IMR-90 (cell line): ENCODE data around the gene HJURP. TPM values are rescaled to one million over a fixed set of nuclear protein-coding genes. Genes with fewer than 3 reads are reported as not detected.

Experiments used
- ATAC-seq: fragments of 200-7000 bp; cut with Tn5 transposase; 2 replicates; pipeline ENCODE4 v1.9.1; 2020; ENCODE audit warnings: low read depth, mild to moderate bottlenecking, moderate library complexity
- BruUV-seq: library from RNA; stranded (reverse); fragments of 400-500 nt; replicated peaks from 2 replicates; lab custom pipeline; 2021; lab: Mats Ljungman, UMichigan
- CTCF ChIA-PET: fragments of 300-600 bp; formaldehyde crosslinking; extraction: SDS; loops from one replicate; lab custom pipeline; 2021; ENCODE audit warnings: antibody characterized with exemption; lab: Yijun Ruan, JAX
- POLR2A ChIA-PET: fragments of 300-600 bp; sonication (Branson Sonifier 250); formaldehyde crosslinking; loops from one replicate; lab custom pipeline; 2022; ENCODE audit warnings: antibody characterized with exemption; ENCODE audit not compliant: unreplicated experiment; lab: Charles Lee
- DNase-seq: peaks from one replicate; pipeline ENCODE4 v3.0.0; 2013
- H2AFZ ChIP-seq: replicated peaks from 2 replicates; pipeline ENCODE3; 2013; ENCODE audit warnings: low read length, mild to moderate bottlenecking; ENCODE audit not compliant: poor library complexity
- H2AK5ac ChIP-seq: 2 replicates; pipeline ENCODE4 v1.6.1; 2013; ENCODE audit warnings: low read depth, low read length, inconsistent platforms
- H2AK9ac ChIP-seq: replicated peaks from 2 replicates; pipeline ENCODE3; 2013; ENCODE audit warnings: mild to moderate bottlenecking, low read depth, low read length, moderate library complexity; ENCODE audit not compliant: poor library complexity
- H2BK120ac ChIP-seq: 2 replicates; pipeline ENCODE4 v1.6.1; 2013; ENCODE audit warnings: low read depth, low read length, inconsistent platforms
- H2BK15ac ChIP-seq: 3 replicates; pipeline ENCODE4 v1.6.1; 2013; ENCODE audit warnings: low read depth, low read length, inconsistent platforms
- H2BK20ac ChIP-seq: 2 replicates; pipeline ENCODE4 v1.6.1; 2013; ENCODE audit warnings: low read depth, mild to moderate bottlenecking, inconsistent platforms, low read length, moderate library complexity
- H2BK5ac ChIP-seq: 2 replicates; pipeline ENCODE4 v1.6.1; 2013; ENCODE audit warnings: mild to moderate bottlenecking, low read depth, low read length, inconsistent platforms; ENCODE audit not compliant: poor library complexity, severe bottlenecking
- H3K14ac ChIP-seq: replicated peaks from 2 replicates; pipeline ENCODE4 v1.6.1; 2013; ENCODE audit warnings: low read depth, low read length, inconsistent platforms
- H3K18ac ChIP-seq: 2 replicates; pipeline ENCODE4 v1.6.1; 2013; ENCODE audit warnings: low read depth, low read length, control low read depth
- H3K23ac ChIP-seq: 2 replicates; pipeline ENCODE4 v1.6.1; 2013; ENCODE audit warnings: low read depth, low read length, inconsistent platforms
- H3K27ac ChIP-seq: 2 replicates; pipeline ENCODE4 v1.5.1; 2013; ENCODE audit warnings: mild to moderate bottlenecking, control low read depth, low read length; ENCODE audit not compliant: insufficient read depth
- H3K27me3 ChIP-seq: 2 replicates; pipeline ENCODE4 v1.6.1; 2013; ENCODE audit warnings: low read length; ENCODE audit not compliant: control insufficient read depth, insufficient read depth
- H3K36me3 ChIP-seq: 2 replicates; pipeline ENCODE4 v1.6.1; 2013; ENCODE audit warnings: low read length, mixed read lengths; ENCODE audit not compliant: control insufficient read depth, insufficient read depth
- H3K4ac ChIP-seq: 2 replicates; pipeline ENCODE4 v1.6.1; 2013; ENCODE audit warnings: low read depth, low read length, inconsistent platforms
- H3K4me1 ChIP-seq: 2 replicates; pipeline ENCODE4 v1.6.1; 2013; ENCODE audit warnings: low read length, mixed read lengths; ENCODE audit not compliant: control insufficient read depth, insufficient read depth
- H3K4me2 ChIP-seq: 2 replicates; pipeline ENCODE4 v1.6.1; 2013; ENCODE audit warnings: low read depth, mild to moderate bottlenecking, control low read depth, low read length, moderate library complexity
- H3K4me3 ChIP-seq: 2 replicates; pipeline ENCODE4 v1.5.1; 2013; ENCODE audit warnings: low read depth, mild to moderate bottlenecking, control low read depth, low read length, moderate library complexity; ENCODE audit not compliant: insufficient read depth
- H3K56ac ChIP-seq: 2 replicates; pipeline ENCODE4 v1.6.1; 2013; ENCODE audit warnings: low read length, inconsistent platforms; ENCODE audit not compliant: insufficient read depth; ENCODE audit errors: extremely low read depth
- H3K79me1 ChIP-seq, 2 experiments: 2 replicates each; pipeline ENCODE4 v1.6.1; 2013; ENCODE audit warnings: low read length in 2 of 2, inconsistent platforms in 1 of 2, low read depth in 1 of 2
- H3K9ac ChIP-seq: 2 replicates; pipeline ENCODE4 v1.6.1; 2013; ENCODE audit warnings: low read depth, low read length, control low read depth
- H3K9me1 ChIP-seq: 2 replicates; pipeline ENCODE4 v1.6.1; 2013; ENCODE audit warnings: low read length, inconsistent platforms; ENCODE audit not compliant: insufficient read depth
- H3K9me3 ChIP-seq: 2 replicates; pipeline ENCODE4 v1.6.1; 2013; ENCODE audit warnings: low read length; ENCODE audit not compliant: control insufficient read depth, insufficient read depth
- H4K20me1 ChIP-seq: 2 replicates; pipeline ENCODE4 v1.6.1; 2013; ENCODE audit warnings: low read length, inconsistent platforms; ENCODE audit not compliant: insufficient read depth
- H4K5ac ChIP-seq: 2 replicates; pipeline ENCODE4 v1.6.1; 2013; ENCODE audit warnings: mild to moderate bottlenecking, low read depth, low read length, control low read depth
- H4K8ac ChIP-seq, 2 experiments: 2 replicates each; pipeline ENCODE4 v1.6.1; 2013; ENCODE audit warnings: low read depth in 2 of 2, low read length in 2 of 2, control low read depth in 1 of 2, inconsistent platforms in 1 of 2
- H4K91ac ChIP-seq: 2 replicates; pipeline ENCODE4 v1.6.1; 2013; ENCODE audit warnings: low read depth, low read length, inconsistent platforms; ENCODE audit not compliant: insufficient read depth
- CEBPB ChIP-seq: IDR thresholded peaks from 2 replicates; pipeline ENCODE4 v1.6.1; 2012; ENCODE audit warnings: low read depth, low read length, improper control_type of control experiment
- CHD1 ChIP-seq: IDR thresholded peaks from 2 replicates; pipeline ENCODE4 v1.6.1; 2012; ENCODE audit warnings: low read depth, low read length, improper control_type of control experiment
- FOS ChIP-seq: fragments of 150-350 bp; IDR thresholded peaks from 2 replicates; pipeline ENCODE4 v1.6.1; 2016; ENCODE audit warnings: low read depth, low read length
- MAFK ChIP-seq: IDR thresholded peaks from 2 replicates; pipeline ENCODE4 v1.6.1; 2012; ENCODE audit warnings: low read depth, low read length, improper control_type of control experiment
- MXI1 ChIP-seq: IDR thresholded peaks from 2 replicates; pipeline ENCODE4 v1.6.1; 2012; ENCODE audit warnings: low read depth, mild to moderate bottlenecking, low read length, moderate library complexity, borderline replicate concordance
- NFE2L2 ChIP-seq: fragments of 150-350 bp; IDR thresholded peaks from 2 replicates; pipeline ENCODE4 v1.6.1; 2016; ENCODE audit warnings: low read depth, mild to moderate bottlenecking, low read length
- RCOR1 ChIP-seq: IDR thresholded peaks from 2 replicates; pipeline ENCODE4 v1.6.1; 2012; ENCODE audit warnings: mild to moderate bottlenecking, low read length, improper control_type of control experiment; ENCODE audit not compliant: insufficient replicate concordance
- RFX5 ChIP-seq: IDR thresholded peaks from 2 replicates; pipeline ENCODE4 v1.8.0; 2012; ENCODE audit warnings: low read depth, mild to moderate bottlenecking, low read length, moderate library complexity
- SMC3 ChIP-seq: fragments of 150-350 bp; IDR thresholded peaks from 2 replicates; pipeline ENCODE4 v1.6.1; 2016; ENCODE audit warnings: low read depth, mild to moderate bottlenecking, antibody characterized with exemption, low read length, moderate library complexity
- WGBS, 2 experiments: methylation state at CpG; one replicate each; pipeline versions ENCODE4 v1.1.5 to v1.1.7; 2013; ENCODE audit warnings: missing lambda C conversion rate in 2 of 2; ENCODE audit not compliant: insufficient read length in 1 of 2; ENCODE audit errors: extremely low coverage in 2 of 2; 5-methylcytosine and 5-hydroxymethylcytosine counted together
- dilution Hi-C: fragments of 300-500 bp; cut with HindIII; formaldehyde crosslinking; loops from one replicate; pipeline ENCODE4 v1.14.3; 2018; ENCODE audit warnings: low sequenced_read_pairs; ENCODE audit not compliant: unreplicated experiment
- in situ Hi-C: fragments of 300-500 bp; cut with MboI; formaldehyde crosslinking; loops from 3 replicates; pipeline ENCODE4 v1.14.3; 2019; ENCODE audit warnings: low sequenced_read_pairs, inconsistent platforms, mixed read lengths
- intact Hi-C: fragments of 100-400 bp; cut with micrococcal nuclease; formaldehyde crosslinking; loops from 2 replicates; pipeline ENCODE4 v1.10.0; 2022
- polyA plus RNA-seq, 3 experiments: library from polyadenylated mRNA; depleted of rRNA; stranded (reverse); fragments of >200 nt; gene quantifications; 2 replicates each; pipeline ENCODE4 v1.2.3, GENCODE V29; 2012; ENCODE audit warnings: low replicate concordance in 1 of 3
- total RNA-seq: library from RNA; depleted of rRNA; stranded (reverse); fragments of >200 nt; gene quantifications from 2 replicates; pipeline ENCODE4 v1.2.3, GENCODE V29; 2012
- TF ChIP-seq, protein P1 (sequence below): fragments of 150-350 bp; IDR thresholded peaks from 2 replicates; pipeline ENCODE4 v1.6.1; 2016; ENCODE audit warnings: low read depth, mild to moderate bottlenecking, low read length, moderate library complexity, borderline replicate concordance
- TF ChIP-seq, protein P2 (sequence below): fragments of 150-350 bp; IDR thresholded peaks from 2 replicates; pipeline ENCODE4 v1.6.1; 2017; ENCODE audit warnings: mild to moderate bottlenecking, antibody characterized with exemption, low read length, low read depth

HJURP gene
- total and polyA plus RNA-seq, 2 of the 4 experiments (the other 2 are of a cell fraction) = 22.6 to 26.5 TPM

DNA sequence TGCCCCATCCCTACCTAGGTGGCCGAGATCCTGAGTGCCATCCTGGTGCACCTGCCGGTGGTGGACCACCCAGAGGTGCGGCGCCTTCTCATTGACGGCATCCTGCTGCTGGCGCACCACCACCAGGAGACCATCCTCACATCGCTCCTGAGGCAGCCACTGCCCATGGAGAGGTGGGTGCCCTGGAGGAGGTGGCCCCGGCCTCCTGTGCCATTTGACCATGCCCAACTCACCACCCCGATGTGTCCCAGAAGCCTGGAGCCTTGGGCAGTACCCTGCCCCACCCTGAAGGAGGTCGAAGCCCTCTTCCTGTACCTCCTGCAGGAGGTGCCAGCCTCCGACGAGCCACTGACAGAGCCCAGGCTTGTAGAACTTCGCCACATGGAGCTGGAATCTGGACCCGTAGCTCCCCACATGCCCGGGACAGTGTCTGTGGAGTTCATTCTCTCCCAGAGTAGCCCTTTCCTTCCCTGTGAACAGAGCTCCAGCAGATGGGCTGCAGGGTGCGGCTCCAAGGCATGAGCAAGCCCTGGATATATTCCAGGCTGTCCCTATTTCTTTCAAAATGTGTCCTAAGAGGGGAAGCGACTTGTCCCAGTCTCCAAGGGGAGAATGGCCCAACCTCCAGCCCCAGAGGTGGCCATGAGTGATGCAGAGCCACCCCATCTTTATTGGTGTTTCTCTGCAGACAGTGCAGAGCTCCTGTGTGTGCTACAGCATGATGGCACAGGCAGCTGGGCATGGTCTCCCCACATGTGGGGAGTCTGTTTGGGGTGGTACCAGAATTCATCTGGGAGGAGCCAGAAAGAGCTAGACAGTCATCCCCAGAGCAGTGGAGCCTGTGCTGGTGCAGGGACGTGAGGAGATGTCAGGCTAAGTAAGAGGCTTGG is 34.2 kb downstream of the HJURP start:
- H4K91ac ChIP-seq = no peak overlapping the region
- intact Hi-C loops = no loop called here
- H2AK5ac ChIP-seq = no peak overlapping the region
- H4K20me1 ChIP-seq = no peaks in the 10 kb centered on the region
- BruUV-seq = no TSS peak
- TF ChIP-seq SMC3 (no peak), CHD1 (no peak), RCOR1 (no peak), FOS (no peak), MAFK (no peak), MXI1 (no peak), RFX5 (no peak), NFE2L2 (no peak), CEBPB (no peak)
- TF ChIP-seq, protein P1, sequence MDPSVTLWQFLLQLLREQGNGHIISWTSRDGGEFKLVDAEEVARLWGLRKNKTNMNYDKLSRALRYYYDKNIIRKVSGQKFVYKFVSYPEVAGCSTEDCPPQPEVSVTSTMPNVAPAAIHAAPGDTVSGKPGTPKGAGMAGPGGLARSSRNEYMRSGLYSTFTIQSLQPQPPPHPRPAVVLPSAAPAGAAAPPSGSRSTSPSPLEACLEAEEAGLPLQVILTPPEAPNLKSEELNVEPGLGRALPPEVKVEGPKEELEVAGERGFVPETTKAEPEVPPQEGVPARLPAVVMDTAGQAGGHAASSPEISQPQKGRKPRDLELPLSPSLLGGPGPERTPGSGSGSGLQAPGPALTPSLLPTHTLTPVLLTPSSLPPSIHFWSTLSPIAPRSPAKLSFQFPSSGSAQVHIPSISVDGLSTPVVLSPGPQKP = no peak
- TF ChIP-seq, protein P2, sequence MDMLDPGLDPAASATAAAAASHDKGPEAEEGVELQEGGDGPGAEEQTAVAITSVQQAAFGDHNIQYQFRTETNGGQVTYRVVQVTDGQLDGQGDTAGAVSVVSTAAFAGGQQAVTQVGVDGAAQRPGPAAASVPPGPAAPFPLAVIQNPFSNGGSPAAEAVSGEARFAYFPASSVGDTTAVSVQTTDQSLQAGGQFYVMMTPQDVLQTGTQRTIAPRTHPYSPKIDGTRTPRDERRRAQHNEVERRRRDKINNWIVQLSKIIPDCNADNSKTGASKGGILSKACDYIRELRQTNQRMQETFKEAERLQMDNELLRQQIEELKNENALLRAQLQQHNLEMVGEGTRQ = no peak
- no peak overlapping the region for H4K8ac ChIP-seq
- ATAC-seq (no peak), DNase-seq (no peak)
- dilution Hi-C loops = no loop called here
- no peak overlapping the region for H3K27ac ChIP-seq
- no peak overlapping the region for H2BK5ac ChIP-seq
- H3K36me3 ChIP-seq = no peaks in the 10 kb centered on the region
- in situ Hi-C loops = no loop called here
- H3K9me1 ChIP-seq = no peaks in the 10 kb centered on the region
- no peak overlapping the region for H3K56ac ChIP-seq
- ChIA-PET POLR2A (no interaction called here), CTCF (interaction anchor here (0.9 kb wide), 1 partner anchor 12 kb away, joined by 3 read pairs; no protein-coding TSS in a partner anchor)
- no peaks in the 10 kb centered on the region for H3K79me1 ChIP-seq
- H3K23ac ChIP-seq = no peak overlapping the region
- peaks cover 10% of the 10 kb centered on the region for H3K27me3 ChIP-seq
- no peak overlapping the region for H2BK20ac ChIP-seq
- no peak overlapping the region for H4K5ac ChIP-seq
- H3K4me2 ChIP-seq = no peak overlapping the region
- no peak overlapping the region for H2AFZ ChIP-seq
- no peaks in the 10 kb centered on the region for H3K4me1 ChIP-seq
- no peak overlapping the region for H3K4ac ChIP-seq
- H3K18ac ChIP-seq = no peak overlapping the region
- no peak overlapping the region for H3K4me3 ChIP-seq
- H2BK120ac ChIP-seq = no peak overlapping the region
- 59% methylated on average over 8 of the region's 18 CpGs; no CpG with 5 or more reads in 1 of the 2 experiments for WGBS, 2 experiments
- H3K14ac ChIP-seq = no peak overlapping the region
- H2BK15ac ChIP-seq = no peak overlapping the region
- H3K9me3 ChIP-seq = no peaks in the 10 kb centered on the region
- H3K9ac ChIP-seq = no peak overlapping the region
- H2AK9ac ChIP-seq = no peak overlapping the region
